Upper lobe of left lung (tissue), 4 donors: Measurements from ENCODE around the gene GALNS.

ENCODE experiments used
- CTCF ChIP-seq, 6 experiments: fragments of 450-650 bp in 4 of 6; fragments of 200-600 bp in 2 of 6; sonication (generic) in 2 of 6; IDR thresholded peaks; one replicate each; pipeline ENCODE4 v1.5.1; 2016 to 2019; ENCODE audit warnings: antibody characterized with exemption in 6 of 6
- POLR2AphosphoS5 ChIP-seq, 2 donors: sonication (generic); formaldehyde crosslinking; IDR thresholded peaks; one replicate each; pipeline ENCODE4 v1.5.1; 2017; ENCODE audit warnings: antibody characterized with exemption in 2 of 2

- TF ChIP-seq POLR2AphosphoS5 (IDR thresholded peaks at IDR 0.05) (no peak), CTCF (IDR thresholded peaks at IDR 0.05) (no peak)
Measured at GRCh38 chr16:88789594-88789993, 67.2 kb downstream of the GALNS start.
